ENCODE measurements around the gene CEACAM19. TPM values are rescaled to one million over a fixed set of nuclear protein-coding genes. Genes with fewer than 3 reads are reported as not detected.

CEACAM19 gene
- total RNA-seq, 1 donor = 0.72 TPM

- TF ChIP-seq CTCF (IDR thresholded peaks at IDR 0.05; ENCODE audit: extremely low read depth, low read depth, low read length) = no peak
- H3K27me3 ChIP-seq (ENCODE audit: insufficient read depth, low read length) = no peaks in the 10 kb centered on the region
- H3K4me1 ChIP-seq (ENCODE audit: insufficient read depth, low read length) = no peaks in the 10 kb centered on the region
- no peak overlapping the region for H3K4me2 ChIP-seq (ENCODE audit: insufficient read depth, low read length)
- no peak overlapping the region for H3K4me3 ChIP-seq (ENCODE audit: insufficient read depth, low read length)
- H3K9me3 ChIP-seq (ENCODE audit: low read depth, low read length) = no peaks in the 10 kb centered on the region
- peaks cover 9% of the 10 kb centered on the region for H4K20me1 ChIP-seq (ENCODE audit: insufficient read depth, low read length)
- DNase-seq (ENCODE audit: insufficient read length, low spot score, missing footprints) = peak; percentile 57
- peaks cover 64% of the 10 kb centered on the region for H3K36me3 ChIP-seq (ENCODE audit: insufficient read depth, low read length)
- no peak overlapping the region for H2AFZ ChIP-seq (ENCODE audit: low read length)
- no peaks in the 10 kb centered on the region for H3K79me2 ChIP-seq (ENCODE audit: insufficient read depth, low read length)
- peak overlapping the region; percentile 10 for H3K27ac ChIP-seq (ENCODE audit: low read depth, low read length)
Observed at GRCh38 chr19:44662691-44663385, 8.4 kb upstream of the CEACAM19 start.

DNA sequence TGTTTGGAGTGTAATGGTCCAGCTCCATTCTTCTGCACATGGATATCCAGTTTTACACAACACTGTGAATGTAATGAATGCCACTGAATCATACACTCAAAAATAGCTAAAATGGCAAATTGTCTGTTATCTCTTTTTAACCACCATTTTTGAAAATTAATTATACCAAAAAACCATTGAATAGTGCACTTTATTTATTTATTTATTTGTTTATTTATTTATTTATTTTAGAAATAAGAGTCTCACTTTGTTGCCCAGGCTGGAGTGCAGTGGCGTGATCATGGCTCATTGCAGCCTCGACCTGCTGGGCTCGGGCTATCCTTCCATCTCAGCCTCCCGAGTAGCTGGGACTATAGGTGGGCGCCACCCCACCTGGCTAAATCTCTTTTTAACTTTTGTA, 7.3 kb upstream of the CEACAM19 start:
- Histone ChIP-seq H3K9me3 (ENCODE audit: low read depth, low read length) (no peaks in the 10 kb centered on the region), H2AFZ (ENCODE audit: low read length) (no peak overlapping the region), H3K36me3 (ENCODE audit: insufficient read depth, low read length) (peaks cover 52% of the 10 kb centered on the region), H3K4me1 (ENCODE audit: insufficient read depth, low read length) (no peaks in the 10 kb centered on the region), H3K27me3 (ENCODE audit: insufficient read depth, low read length) (no peaks in the 10 kb centered on the region), H3K27ac (ENCODE audit: low read depth, low read length) (no peak overlapping the region), H3K4me3 (ENCODE audit: insufficient read depth, low read length) (no peak overlapping the region), H4K20me1 (ENCODE audit: insufficient read depth, low read length) (peaks cover 2% of the 10 kb centered on the region), H3K4me2 (ENCODE audit: insufficient read depth, low read length) (no peak overlapping the region), H3K79me2 (ENCODE audit: insufficient read depth, low read length) (no peaks in the 10 kb centered on the region)
- DNase-seq (ENCODE audit: insufficient read length, low spot score, missing footprints) = no peak
- no peak for TF ChIP-seq CTCF (IDR thresholded peaks at IDR 0.05; ENCODE audit: extremely low read depth, low read depth, low read length)

GRCh38 chr19:44664976-44665375, 6.3 kb upstream of the CEACAM19 start:
- H3K36me3 ChIP-seq (ENCODE audit: insufficient read depth, low read length) = peaks cover 43% of the 10 kb centered on the region
- no peak for DNase-seq (ENCODE audit: insufficient read length, low spot score, missing footprints)
- no peak overlapping the region for H3K4me2 ChIP-seq (ENCODE audit: insufficient read depth, low read length)
- TF ChIP-seq CTCF (IDR thresholded peaks at IDR 0.05; ENCODE audit: extremely low read depth, low read depth, low read length) = no peak
- H2AFZ ChIP-seq (ENCODE audit: low read length) = no peak overlapping the region
- H3K4me3 ChIP-seq (ENCODE audit: insufficient read depth, low read length) = no peak overlapping the region
- H3K79me2 ChIP-seq (ENCODE audit: insufficient read depth, low read length) = no peaks in the 10 kb centered on the region
- H3K4me1 ChIP-seq (ENCODE audit: insufficient read depth, low read length) = no peaks in the 10 kb centered on the region
- H3K27me3 ChIP-seq (ENCODE audit: insufficient read depth, low read length) = no peaks in the 10 kb centered on the region
- no peak overlapping the region for H3K27ac ChIP-seq (ENCODE audit: low read depth, low read length)
- H3K9me3 ChIP-seq (ENCODE audit: low read depth, low read length) = no peaks in the 10 kb centered on the region
- peaks cover 2% of the 10 kb centered on the region for H4K20me1 ChIP-seq (ENCODE audit: insufficient read depth, low read length)

DNA sequence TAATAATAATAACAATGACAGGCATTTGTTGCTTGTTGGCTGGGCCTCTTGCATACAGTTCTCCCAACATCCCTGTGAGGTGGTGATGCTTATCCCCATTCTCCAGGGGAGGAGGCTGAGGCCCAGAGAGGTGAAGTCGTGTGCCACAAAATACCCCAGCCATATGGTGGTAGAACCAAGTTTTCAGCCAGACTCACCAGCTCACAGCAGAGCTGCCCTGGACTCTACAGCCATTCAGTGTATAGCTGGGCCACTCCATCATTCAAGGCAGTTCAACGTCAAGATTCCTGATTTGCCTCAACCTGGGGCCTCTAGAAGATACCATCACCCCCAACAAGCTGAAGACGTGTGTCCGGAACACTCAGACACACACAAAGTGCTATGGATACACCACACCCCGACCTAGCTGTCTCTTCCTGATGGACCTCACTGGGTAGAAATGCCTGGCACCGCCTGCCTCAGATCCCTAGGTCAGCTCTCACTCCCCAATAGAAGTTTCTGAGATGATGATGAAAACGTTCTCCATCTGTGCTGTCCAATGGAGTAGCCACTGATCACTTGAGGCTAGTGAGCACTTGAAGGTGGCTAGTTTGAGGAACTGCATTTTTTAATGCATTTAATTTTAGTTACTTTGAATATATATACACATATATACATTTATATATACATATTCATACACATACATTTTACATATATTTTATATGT, 4.3 kb upstream of the CEACAM19 start:
- no peaks in the 10 kb centered on the region for H4K20me1 ChIP-seq (ENCODE audit: insufficient read depth, low read length)
- H2AFZ ChIP-seq (ENCODE audit: low read length) = no peak overlapping the region
- no peaks in the 10 kb centered on the region for H3K9me3 ChIP-seq (ENCODE audit: low read depth, low read length)
- H3K4me1 ChIP-seq (ENCODE audit: insufficient read depth, low read length) = no peaks in the 10 kb centered on the region
- no peaks in the 10 kb centered on the region for H3K79me2 ChIP-seq (ENCODE audit: insufficient read depth, low read length)
- no peak for DNase-seq (ENCODE audit: insufficient read length, low spot score, missing footprints)
- peaks cover 23% of the 10 kb centered on the region for H3K36me3 ChIP-seq (ENCODE audit: insufficient read depth, low read length)
- no peak overlapping the region for H3K27ac ChIP-seq (ENCODE audit: low read depth, low read length)
- H3K4me2 ChIP-seq (ENCODE audit: insufficient read depth, low read length) = no peak overlapping the region
- no peak for TF ChIP-seq CTCF (IDR thresholded peaks at IDR 0.05; ENCODE audit: extremely low read depth, low read depth, low read length)
- no peaks in the 10 kb centered on the region for H3K27me3 ChIP-seq (ENCODE audit: insufficient read depth, low read length)
- no peak overlapping the region for H3K4me3 ChIP-seq (ENCODE audit: insufficient read depth, low read length)

All from osteoblast (primary cell).